ENCODE measurements around the gene APBA2.

Gene APBA2

DNA sequence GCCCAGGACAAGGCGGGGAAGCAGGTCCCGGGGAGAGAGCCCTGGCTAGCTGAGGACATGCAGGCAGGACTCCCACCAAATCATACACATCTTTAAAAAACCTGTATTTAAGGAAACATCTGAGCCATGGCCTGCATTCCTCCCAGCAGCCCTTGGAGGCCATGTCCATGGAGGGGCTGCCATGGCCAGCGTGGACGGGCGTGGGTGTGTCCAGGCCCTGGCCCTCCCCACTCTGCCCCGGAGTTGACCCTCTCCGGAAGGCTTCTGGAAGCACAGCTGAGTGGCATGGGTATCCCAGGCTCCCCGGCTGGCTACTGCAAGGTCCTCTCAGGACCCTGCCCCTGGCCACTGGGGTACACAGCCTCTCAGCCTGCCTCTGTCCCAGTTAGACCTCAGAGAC is 234.1 kb downstream of the APBA2 start:
- TF ChIP-seq, protein P1, sequence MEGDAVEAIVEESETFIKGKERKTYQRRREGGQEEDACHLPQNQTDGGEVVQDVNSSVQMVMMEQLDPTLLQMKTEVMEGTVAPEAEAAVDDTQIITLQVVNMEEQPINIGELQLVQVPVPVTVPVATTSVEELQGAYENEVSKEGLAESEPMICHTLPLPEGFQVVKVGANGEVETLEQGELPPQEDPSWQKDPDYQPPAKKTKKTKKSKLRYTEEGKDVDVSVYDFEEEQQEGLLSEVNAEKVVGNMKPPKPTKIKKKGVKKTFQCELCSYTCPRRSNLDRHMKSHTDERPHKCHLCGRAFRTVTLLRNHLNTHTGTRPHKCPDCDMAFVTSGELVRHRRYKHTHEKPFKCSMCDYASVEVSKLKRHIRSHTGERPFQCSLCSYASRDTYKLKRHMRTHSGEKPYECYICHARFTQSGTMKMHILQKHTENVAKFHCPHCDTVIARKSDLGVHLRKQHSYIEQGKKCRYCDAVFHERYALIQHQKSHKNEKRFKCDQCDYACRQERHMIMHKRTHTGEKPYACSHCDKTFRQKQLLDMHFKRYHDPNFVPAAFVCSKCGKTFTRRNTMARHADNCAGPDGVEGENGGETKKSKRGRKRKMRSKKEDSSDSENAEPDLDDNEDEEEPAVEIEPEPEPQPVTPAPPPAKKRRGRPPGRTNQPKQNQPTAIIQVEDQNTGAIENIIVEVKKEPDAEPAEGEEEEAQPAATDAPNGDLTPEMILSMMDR (IDR thresholded peaks at IDR 0.05; ENCODE audit: extremely low read depth, insufficient read depth, missing control alignments): no peak
- no peak for DNase-seq (ENCODE audit: low spot score)
- in situ Hi-C loops (cut with MboI; ENCODE audit: low pct_unique_long_range_greater_than_20kb, low sequenced_read_pairs, unreplicated experiment): no loop called here

DNA sequence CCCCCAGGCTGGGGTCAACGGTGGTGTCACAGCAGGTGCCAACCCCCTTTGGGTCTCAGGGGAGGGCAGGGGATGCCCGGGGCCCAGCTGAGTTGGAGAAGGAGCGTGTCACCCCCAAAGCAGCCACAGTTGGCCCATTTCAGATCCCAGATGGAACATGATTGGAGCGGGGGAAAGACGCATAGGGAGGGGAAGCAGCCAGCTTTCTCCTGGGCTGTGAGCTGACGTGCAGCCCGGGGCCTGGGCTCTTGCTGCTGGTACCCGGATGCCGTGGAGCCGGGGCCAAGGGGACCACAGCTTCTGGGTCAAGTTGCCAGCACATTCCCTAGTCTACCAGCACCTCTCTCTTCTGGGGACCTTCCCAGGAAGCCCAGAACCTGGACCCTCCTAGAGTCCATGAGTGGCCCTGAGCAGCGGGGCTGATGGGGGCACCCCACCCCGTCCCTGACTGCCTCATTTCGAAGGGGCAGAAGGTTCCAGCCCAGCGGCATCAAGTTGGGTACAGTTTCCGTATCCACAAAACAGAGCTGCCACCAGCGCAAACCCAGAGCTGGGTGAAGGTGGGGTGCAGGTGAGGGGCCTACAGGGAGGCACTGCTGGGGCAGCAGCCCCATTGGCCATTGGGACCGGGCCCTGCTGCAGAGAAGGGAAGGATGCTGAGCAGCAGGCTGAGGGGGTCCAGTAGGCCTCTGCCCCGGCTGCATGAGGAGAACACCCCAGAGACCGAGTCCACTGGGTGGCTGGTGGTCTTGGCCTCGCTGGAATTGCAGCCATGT is 235.0 kb downstream of the APBA2 start:
- TF ChIP-seq, protein P1 (IDR thresholded peaks at IDR 0.05; ENCODE audit: extremely low read depth, insufficient read depth, missing control alignments): no peak
- in situ Hi-C loops (cut with MboI; ENCODE audit: low pct_unique_long_range_greater_than_20kb, low sequenced_read_pairs, unreplicated experiment): no loop called here
- no peak for DNase-seq (ENCODE audit: low spot score)

DNA sequence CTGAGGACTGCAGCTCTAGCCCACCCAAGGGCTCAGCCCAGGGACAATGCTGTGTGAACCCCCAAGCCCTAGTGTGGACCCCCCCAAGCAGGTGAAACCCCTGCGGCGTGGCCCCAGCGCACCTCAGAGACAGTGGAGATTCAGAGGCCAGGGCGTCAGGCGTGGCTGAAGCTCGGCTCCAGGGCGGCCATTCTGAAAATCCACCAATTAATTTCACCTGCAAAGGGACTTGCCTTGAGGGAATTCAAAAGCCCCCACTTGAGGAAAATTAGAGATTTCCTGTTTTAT is 235.5 kb downstream of the APBA2 start:
- in situ Hi-C loops (cut with MboI; ENCODE audit: low pct_unique_long_range_greater_than_20kb, low sequenced_read_pairs, unreplicated experiment): no loop called here
- DNase-seq (ENCODE audit: low spot score): no peak
- TF ChIP-seq, protein P1 (IDR thresholded peaks at IDR 0.05; ENCODE audit: extremely low read depth, insufficient read depth, missing control alignments): no peak

DNA sequence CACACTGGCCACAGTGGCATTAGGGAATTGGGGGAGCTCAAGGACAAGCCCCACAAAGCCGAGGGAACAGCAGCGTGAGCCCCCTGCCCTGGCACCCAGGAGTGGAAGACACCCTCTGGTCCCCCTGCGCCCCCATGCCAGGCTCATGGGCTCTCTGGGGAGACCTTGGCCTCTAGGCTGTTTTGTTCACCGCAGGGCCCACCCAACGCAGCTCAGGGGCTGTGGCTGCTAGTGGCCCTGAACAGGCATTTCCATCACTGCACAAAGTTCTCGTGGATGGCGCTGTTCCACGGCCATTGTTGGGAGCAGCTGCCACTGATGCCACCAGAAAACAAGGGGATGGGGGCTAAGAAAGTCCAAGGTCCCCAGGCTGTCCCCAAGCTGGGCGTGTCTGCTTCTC is 236.1 kb downstream of the APBA2 start:
- no peak for DNase-seq (ENCODE audit: low spot score)
- TF ChIP-seq, protein P1 (IDR thresholded peaks at IDR 0.05; ENCODE audit: extremely low read depth, insufficient read depth, missing control alignments): no peak
- in situ Hi-C loops (cut with MboI; ENCODE audit: low pct_unique_long_range_greater_than_20kb, low sequenced_read_pairs, unreplicated experiment): no loop called here

DNA sequence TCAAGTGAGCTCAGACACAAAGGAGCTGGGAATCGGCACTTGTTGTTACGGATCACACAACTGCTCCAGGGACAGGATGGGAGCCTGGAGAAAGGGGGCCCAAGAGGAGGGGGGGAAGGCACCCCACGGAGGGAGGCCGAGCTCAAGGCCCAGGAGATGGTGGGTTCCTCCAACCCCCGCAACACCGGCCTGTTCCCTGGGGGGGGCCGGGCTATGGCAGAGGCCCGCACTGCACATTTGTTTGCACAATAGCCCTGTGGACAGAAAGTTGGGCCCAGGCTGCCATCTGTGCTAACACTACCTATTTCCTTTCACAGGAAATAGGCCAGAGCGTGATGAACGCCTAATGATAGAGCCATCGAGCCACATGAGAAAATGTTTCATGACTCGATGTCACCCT is 236.7 kb downstream of the APBA2 start:
- in situ Hi-C loops (cut with MboI; ENCODE audit: low pct_unique_long_range_greater_than_20kb, low sequenced_read_pairs, unreplicated experiment): no loop called here
- DNase-seq (ENCODE audit: low spot score): no peak
- TF ChIP-seq, protein P1 (IDR thresholded peaks at IDR 0.05; ENCODE audit: extremely low read depth, insufficient read depth, missing control alignments): no peak

DNA sequence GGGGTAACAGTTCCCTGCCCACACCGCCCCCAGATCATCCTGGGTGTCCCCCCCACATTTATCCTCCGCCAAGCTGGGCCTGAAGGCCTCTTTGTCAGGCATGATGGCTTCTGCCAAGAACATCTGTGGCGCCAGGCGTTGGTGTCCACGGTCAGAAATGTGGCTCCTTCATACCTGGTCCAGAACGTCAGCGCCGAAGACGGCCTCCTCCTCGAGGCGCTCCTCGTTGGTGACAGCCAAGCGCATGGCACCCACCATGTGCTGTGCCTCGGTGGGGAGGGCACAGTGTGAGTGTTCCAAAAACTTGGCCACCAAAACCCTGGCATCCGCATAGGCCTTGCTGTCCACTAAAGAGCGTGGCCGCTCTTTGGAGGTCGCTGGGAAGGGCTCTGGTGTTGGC is 237.4 kb downstream of the APBA2 start:
- in situ Hi-C loops (cut with MboI; ENCODE audit: low pct_unique_long_range_greater_than_20kb, low sequenced_read_pairs, unreplicated experiment): no loop called here
- no peak for DNase-seq (ENCODE audit: low spot score)
- TF ChIP-seq, protein P1 (IDR thresholded peaks at IDR 0.05; ENCODE audit: extremely low read depth, insufficient read depth, missing control alignments): no peak

Measured in GM13977 (cell line).